Liver (tissue), 9 donors: ENCODE measurements around the gene IGFL4. TPM values are rescaled to one million over a fixed set of nuclear protein-coding genes. Genes with fewer than 3 reads are reported as not detected.

ENCODE experiments used
- DNase-seq: peaks from one replicate; pipeline ENCODE4 v3.0.0-alpha.2; 2017; ENCODE audit warnings: low spot score
- H3K27ac ChIP-seq, 2 donors: one replicate each; pipeline ENCODE4 v1.7.0; 2013; ENCODE audit warnings: inconsistent platforms in 2 of 2, low read length in 2 of 2, control low read depth in 1 of 2, low read depth in 1 of 2, mild to moderate bottlenecking in 1 of 2
- H3K27me3 ChIP-seq, 4 donors: one replicate each; pipeline versions ENCODE4 v1.6.1 to v1.7.0; 2013; ENCODE audit warnings: low read length in 3 of 4, inconsistent platforms in 1 of 4, mild to moderate bottlenecking in 1 of 4, moderate library complexity in 1 of 4; ENCODE audit not compliant: control insufficient read depth in 4 of 4, insufficient read depth in 4 of 4
- H3K36me3 ChIP-seq, 4 donors: one replicate each; pipeline versions ENCODE4 v1.6.1 to v1.7.0; 2013; ENCODE audit warnings: low read length in 3 of 4, mild to moderate bottlenecking in 3 of 4, low read depth in 1 of 4, moderate library complexity in 1 of 4; ENCODE audit not compliant: control insufficient read depth in 4 of 4, insufficient read depth in 3 of 4
- H3K4me1 ChIP-seq, 4 donors: one replicate each; pipeline versions ENCODE4 v1.6.1 to v1.7.0; 2013; ENCODE audit warnings: low read length in 3 of 4, mild to moderate bottlenecking in 3 of 4, moderate library complexity in 1 of 4; ENCODE audit not compliant: control insufficient read depth in 4 of 4, insufficient read depth in 4 of 4
- H3K4me3 ChIP-seq, 3 donors: one replicate each; pipeline versions ENCODE4 v1.6.1 to v1.7.0; 2013; ENCODE audit warnings: low read length in 3 of 3, control low read depth in 1 of 3, low read depth in 1 of 3, mild to moderate bottlenecking in 1 of 3
- H3K9ac ChIP-seq, 2 donors: one replicate each; pipeline ENCODE4 v1.7.0; 2013; ENCODE audit warnings: low read length in 2 of 2, mild to moderate bottlenecking in 2 of 2, moderate library complexity in 2 of 2, control low read depth in 1 of 2, low read depth in 1 of 2
- H3K9me3 ChIP-seq, 4 donors: one replicate each; pipeline versions ENCODE4 v1.6.1 to v1.7.0; 2013; ENCODE audit warnings: low read length in 3 of 4; ENCODE audit not compliant: control insufficient read depth in 4 of 4
- ATF3 ChIP-seq: IDR thresholded peaks from 2 replicates; pipeline ENCODE4 v1.6.1; 2016; ENCODE audit warnings: antibody characterized with exemption
- CTCF ChIP-seq: fragments of 150-350 bp; IDR thresholded peaks from 2 replicates; pipeline ENCODE4 v1.5.1; 2017; ENCODE audit warnings: improper control_type of control experiment, low read depth, low read length; ENCODE audit not compliant: missing input control
- EGR1 ChIP-seq, 2 donors: IDR thresholded peaks; 2 replicates each; pipeline ENCODE4 v1.6.1; 2016 to 2018; ENCODE audit warnings: antibody characterized with exemption in 2 of 2, low read depth in 2 of 2
- FOXA1 ChIP-seq: IDR thresholded peaks from 2 replicates; pipeline ENCODE4 v1.6.1; 2016; ENCODE audit warnings: antibody characterized with exemption
- FOXA2 ChIP-seq: IDR thresholded peaks from 2 replicates; pipeline ENCODE4 v1.6.1; 2016; ENCODE audit warnings: antibody characterized with exemption
- GABPA ChIP-seq, 2 donors: IDR thresholded peaks in 1 of 2; conservative IDR thresholded peaks in 1 of 2; 2 replicates each; pipeline ENCODE4 v1.6.1; 2016; ENCODE audit warnings: antibody characterized with exemption in 2 of 2, mild to moderate bottlenecking in 1 of 2, moderate library complexity in 1 of 2
- HNF4A ChIP-seq, 2 donors: conservative IDR thresholded peaks; 2 replicates each; pipeline ENCODE4 v1.6.1; 2016; ENCODE audit warnings: antibody characterized with exemption in 2 of 2, mild to moderate bottlenecking in 2 of 2
- HNF4G ChIP-seq: IDR thresholded peaks from 2 replicates; pipeline ENCODE4 v1.6.1; 2016; ENCODE audit warnings: antibody characterized with exemption
- JUND ChIP-seq, 2 donors: IDR thresholded peaks; 2 replicates each; pipeline ENCODE4 v1.6.1; 2016; ENCODE audit warnings: antibody characterized with exemption in 2 of 2
- MAX ChIP-seq: IDR thresholded peaks from 2 replicates; pipeline ENCODE4 v1.6.1; 2016; ENCODE audit warnings: antibody characterized with exemption
- NR2F2 ChIP-seq: IDR thresholded peaks from 2 replicates; pipeline ENCODE4 v1.6.1; 2016; ENCODE audit warnings: antibody characterized with exemption
- RAD21 ChIP-seq, 2 donors: IDR thresholded peaks; 2 replicates each; pipeline ENCODE4 v1.6.1; 2016; ENCODE audit warnings: antibody characterized with exemption in 2 of 2, mild to moderate bottlenecking in 2 of 2
- REST ChIP-seq: IDR thresholded peaks from 2 replicates; pipeline ENCODE4 v1.6.1; 2016; ENCODE audit warnings: antibody characterized with exemption, mild to moderate bottlenecking
- RXRA ChIP-seq, 2 donors: IDR thresholded peaks; 2 replicates each; pipeline ENCODE4 v1.6.1; 2017 to 2018; ENCODE audit warnings: antibody characterized with exemption in 2 of 2, mild to moderate bottlenecking in 1 of 2
- SP1 ChIP-seq: IDR thresholded peaks from 2 replicates; pipeline ENCODE4 v1.6.1; 2018; ENCODE audit warnings: antibody characterized with exemption, mild to moderate bottlenecking
- TAF1 ChIP-seq: conservative IDR thresholded peaks from 2 replicates; pipeline ENCODE4 v1.6.1; 2016; ENCODE audit warnings: antibody characterized with exemption, mild to moderate bottlenecking
- YY1 ChIP-seq: IDR thresholded peaks from 2 replicates; pipeline ENCODE4 v1.6.1; 2016; ENCODE audit warnings: antibody characterized with exemption, mild to moderate bottlenecking
- ZBTB33 ChIP-seq: IDR thresholded peaks from 2 replicates; pipeline ENCODE4 v1.6.1; 2016; ENCODE audit warnings: antibody characterized with exemption
- WGBS: extraction: QIAGEN DNeasy Blood & Tissue Kit; methylation state at CpG from one replicate; pipeline ENCODE4 v1.1.7; 2013; 5-methylcytosine and 5-hydroxymethylcytosine counted together
- polyA plus RNA-seq, 2 donors: library from polyadenylated mRNA; stranded (reverse) in 1 of 2; unstranded in 1 of 2; fragments of 200-250 nt in 1 of 2; fragments of >200 nt in 1 of 2; fragmentation: Nextera tagmentation in 1 of 2; extraction: Ambion mirVana in 1 of 2; gene quantifications; one replicate each; pipeline versions ENCODE4 v1.2.1 to v1.2.3, GENCODE V29; 2013 to 2015
- total RNA-seq, 2 donors: library from RNA; depleted of rRNA; stranded (reverse); fragments of >200 nt; gene quantifications; one replicate each; pipeline ENCODE4 v1.2.3, GENCODE V29; 2014
- donor health status: healthy.
- donor health status: healthy.
- donor health status: healthy.
- donor health status: healthy.
- donor health status: healthy.

IGFL4 gene
- total and polyA plus RNA-seq, 4 donors: not detected

GRCh38 chr19:46017874-46018675, 22.7 kb downstream of the IGFL4 start:
- TF ChIP-seq SP1 (no peak), TAF1 (no peak), ATF3 (no peak), MAX (no peak), EGR1 (IDR thresholded peaks at IDR 0.05; ENCODE audit: low read depth in 2 of 2) (no peak), RAD21 (IDR thresholded peaks at IDR 0.05) (no peak), YY1 (no peak), HNF4G (no peak), CTCF (no peak), FOXA2 (no peak), RXRA (IDR thresholded peaks at IDR 0.05) (no peak)
- no peak for DNase-seq
- no peak overlapping the region for H3K9ac ChIP-seq
- peaks cover 0 to 5% (median 0%) of the 10 kb centered on the region in 4 donors for H3K36me3 ChIP-seq
- 97% methylated on average over 15 of the region's 15 CpGs for WGBS
- peaks cover 8 to 24% (median 15%) of the 10 kb centered on the region in 4 donors for H3K4me1 ChIP-seq
- H3K27me3 ChIP-seq: no peaks in the 10 kb centered on the region
- no peak overlapping the region for H3K4me3 ChIP-seq
- H3K27ac ChIP-seq: no peak overlapping the region
- no peaks in the 10 kb centered on the region for H3K9me3 ChIP-seq

GRCh38 chr19:46017095-46017429, 23.7 kb downstream of the IGFL4 start:
- WGBS: 46% methylated on average over 7 of the region's 7 CpGs
- H3K27ac ChIP-seq: no peak overlapping the region
- no peaks in the 10 kb centered on the region for H3K9me3 ChIP-seq
- TF ChIP-seq HNF4G: no peak
- TF ChIP-seq NR2F2: no peak
- no peak for TF ChIP-seq GABPA (IDR thresholded peaks at IDR 0.05 in 1 of 2, conservative IDR thresholded peaks at IDR 0.05 in 1 of 2)
- no peak for TF ChIP-seq CTCF
- TF ChIP-seq EGR1 (IDR thresholded peaks at IDR 0.05; ENCODE audit: low read depth in 2 of 2): no peak
- no peak for TF ChIP-seq JUND (IDR thresholded peaks at IDR 0.05)
- TF ChIP-seq RAD21 (IDR thresholded peaks at IDR 0.05): no peak
- no peak for TF ChIP-seq TAF1
- TF ChIP-seq FOXA2: no peak
- TF ChIP-seq RXRA (IDR thresholded peaks at IDR 0.05): no peak
- TF ChIP-seq ZBTB33: no peak
- TF ChIP-seq FOXA1: no peak
- TF ChIP-seq REST: no peak
- TF ChIP-seq MAX: no peak
- TF ChIP-seq HNF4A (conservative IDR thresholded peaks at IDR 0.05): no peak
- TF ChIP-seq ATF3: no peak
- TF ChIP-seq YY1: no peak
- no peak for DNase-seq
- H3K9ac ChIP-seq: no peak overlapping the region
- H3K4me3 ChIP-seq: no peak overlapping the region
- no peaks in the 10 kb centered on the region for H3K27me3 ChIP-seq
- H3K36me3 ChIP-seq: peaks cover 0 to 5% (median 0%) of the 10 kb centered on the region in 4 donors
- peaks cover 8 to 24% (median 15%) of the 10 kb centered on the region in 4 donors for H3K4me1 ChIP-seq
